ENCODE measurements around the gene PACRG. TPM values are rescaled to one million over a fixed set of nuclear protein-coding genes. Genes with fewer than 3 reads are reported as not detected.

PACRG gene
- polyA plus RNA-seq, 1 of the 3 experiments (the other 2 are of a cell fraction), result 0.56 TPM

GRCh38 chr6:163212123-163212522 lies 484.3 kb downstream of the PACRG start (continued):
- TF ChIP-seq, protein P1, sequence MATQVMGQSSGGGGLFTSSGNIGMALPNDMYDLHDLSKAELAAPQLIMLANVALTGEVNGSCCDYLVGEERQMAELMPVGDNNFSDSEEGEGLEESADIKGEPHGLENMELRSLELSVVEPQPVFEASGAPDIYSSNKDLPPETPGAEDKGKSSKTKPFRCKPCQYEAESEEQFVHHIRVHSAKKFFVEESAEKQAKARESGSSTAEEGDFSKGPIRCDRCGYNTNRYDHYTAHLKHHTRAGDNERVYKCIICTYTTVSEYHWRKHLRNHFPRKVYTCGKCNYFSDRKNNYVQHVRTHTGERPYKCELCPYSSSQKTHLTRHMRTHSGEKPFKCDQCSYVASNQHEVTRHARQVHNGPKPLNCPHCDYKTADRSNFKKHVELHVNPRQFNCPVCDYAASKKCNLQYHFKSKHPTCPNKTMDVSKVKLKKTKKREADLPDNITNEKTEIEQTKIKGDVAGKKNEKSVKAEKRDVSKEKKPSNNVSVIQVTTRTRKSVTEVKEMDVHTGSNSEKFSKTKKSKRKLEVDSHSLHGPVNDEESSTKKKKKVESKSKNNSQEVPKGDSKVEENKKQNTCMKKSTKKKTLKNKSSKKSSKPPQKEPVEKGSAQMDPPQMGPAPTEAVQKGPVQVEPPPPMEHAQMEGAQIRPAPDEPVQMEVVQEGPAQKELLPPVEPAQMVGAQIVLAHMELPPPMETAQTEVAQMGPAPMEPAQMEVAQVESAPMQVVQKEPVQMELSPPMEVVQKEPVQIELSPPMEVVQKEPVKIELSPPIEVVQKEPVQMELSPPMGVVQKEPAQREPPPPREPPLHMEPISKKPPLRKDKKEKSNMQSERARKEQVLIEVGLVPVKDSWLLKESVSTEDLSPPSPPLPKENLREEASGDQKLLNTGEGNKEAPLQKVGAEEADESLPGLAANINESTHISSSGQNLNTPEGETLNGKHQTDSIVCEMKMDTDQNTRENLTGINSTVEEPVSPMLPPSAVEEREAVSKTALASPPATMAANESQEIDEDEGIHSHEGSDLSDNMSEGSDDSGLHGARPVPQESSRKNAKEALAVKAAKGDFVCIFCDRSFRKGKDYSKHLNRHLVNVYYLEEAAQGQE (IDR thresholded peaks at IDR 0.05; ENCODE audit: low read depth, low read length), result no peak
- TF ChIP-seq, protein P2, sequence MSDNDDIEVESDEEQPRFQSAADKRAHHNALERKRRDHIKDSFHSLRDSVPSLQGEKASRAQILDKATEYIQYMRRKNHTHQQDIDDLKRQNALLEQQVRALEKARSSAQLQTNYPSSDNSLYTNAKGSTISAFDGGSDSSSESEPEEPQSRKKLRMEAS (IDR thresholded peaks at IDR 0.05; ENCODE audit: low read depth), result no peak
- no peak for TF ChIP-seq SMC3 (IDR thresholded peaks at IDR 0.05; ENCODE audit: low read depth, low read length)

- H2AFZ ChIP-seq (ENCODE audit: low read depth), result no peak overlapping the region
- no peak overlapping the region for H3K9ac ChIP-seq
- no peak overlapping the region for H3K4me3 ChIP-seq (ENCODE audit: low read depth in 2 of 2, low read length in 1 of 2)
- H3K27ac ChIP-seq (ENCODE audit: low read depth in 2 of 2, low read length in 1 of 2), result no peak overlapping the region
- H3K9me2 ChIP-seq, result no peaks in the 10 kb centered on the region
- no peaks in the 10 kb centered on the region for H3K36me3 ChIP-seq (replicated peaks in 1 of 2; ENCODE audit: control insufficient read depth in 1 of 2, insufficient read depth in 2 of 2, low read length in 1 of 2)
- no peak for DNase-seq
- ChIA-PET POLR2A (no interaction called here), CTCF (no interaction called here)
- no peaks in the 10 kb centered on the region for H3K79me2 ChIP-seq (ENCODE audit: insufficient read depth)
- no peaks in the 10 kb centered on the region for H3K27me3 ChIP-seq (ENCODE audit: insufficient read depth)
- H3K4me2 ChIP-seq, result no peak overlapping the region
- H3F3A ChIP-seq (replicated peaks; ENCODE audit: insufficient read depth), result no peaks in the 10 kb centered on the region
- H3K9me3 ChIP-seq, result no peaks in the 10 kb centered on the region
- TF ChIP-seq FOXM1 (IDR thresholded peaks at IDR 0.05; ENCODE audit: low read depth), result no peak
- TF ChIP-seq RCOR1 (IDR thresholded peaks at IDR 0.05; ENCODE audit: low read length), result no peak
- no peak for TF ChIP-seq SMC3 (IDR thresholded peaks at IDR 0.05; ENCODE audit: low read depth, low read length)
- 10% methylated on average over 1 of the region's 1 CpG for WGBS (ENCODE audit: low lambda C conversion rate)
- no peaks in the 10 kb centered on the region for H3K4me1 ChIP-seq (ENCODE audit: control insufficient read depth in 1 of 2, insufficient read depth in 2 of 2, low read depth in 1 of 2, low read length in 1 of 2)
- H4K20me1 ChIP-seq (ENCODE audit: insufficient read depth), result no peaks in the 10 kb centered on the region
Measured at GRCh38 chr6:163214259-163214658, 486.5 kb downstream of the PACRG start.

DNA sequence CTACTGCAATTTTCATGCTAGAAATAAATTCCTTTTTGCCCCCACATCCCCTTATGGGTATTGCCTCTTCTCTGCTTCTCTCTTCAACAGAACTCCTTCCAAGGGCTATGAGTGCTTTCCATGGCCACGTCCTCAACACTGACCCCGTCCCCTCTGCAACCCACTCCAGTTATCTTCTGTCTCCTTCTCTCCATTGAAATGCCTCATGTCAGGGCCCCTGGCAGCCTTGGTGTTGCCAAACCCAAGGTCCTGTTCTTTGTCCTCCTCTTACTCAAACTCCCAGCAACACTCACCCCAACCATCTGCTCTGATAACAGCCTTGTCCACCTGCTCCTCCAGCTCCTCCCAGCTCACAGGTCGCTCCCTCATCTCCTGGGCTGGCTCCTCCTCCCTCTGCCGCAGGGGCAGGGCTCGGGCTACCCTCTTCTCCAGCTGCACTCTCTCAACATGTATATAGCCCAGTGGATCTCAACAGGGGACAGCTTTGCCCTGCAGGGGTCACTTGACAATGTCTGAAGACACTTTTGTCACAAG lies 490.7 kb downstream of the PACRG start:
- Histone ChIP-seq H3K36me3 (replicated peaks in 1 of 2; ENCODE audit: control insufficient read depth in 1 of 2, insufficient read depth in 2 of 2, low read length in 1 of 2) (no peaks in the 10 kb centered on the region), H3K79me2 (ENCODE audit: insufficient read depth) (no peaks in the 10 kb centered on the region), H3K9me3 (no peaks in the 10 kb centered on the region), H3K9me2 (no peaks in the 10 kb centered on the region), H2AFZ (ENCODE audit: low read depth) (no peak overlapping the region), H3K27me3 (ENCODE audit: insufficient read depth) (no peaks in the 10 kb centered on the region), H3F3A (replicated peaks; ENCODE audit: insufficient read depth) (no peaks in the 10 kb centered on the region), H3K4me3 (ENCODE audit: low read depth in 2 of 2, low read length in 1 of 2) (no peak overlapping the region), H3K9ac (no peak overlapping the region), H3K4me1 (ENCODE audit: control insufficient read depth in 1 of 2, insufficient read depth in 2 of 2, low read depth in 1 of 2, low read length in 1 of 2) (no peaks in the 10 kb centered on the region), H4K20me1 (ENCODE audit: insufficient read depth) (no peaks in the 10 kb centered on the region), H3K4me2 (no peak overlapping the region), H3K27ac (ENCODE audit: low read depth in 2 of 2, low read length in 1 of 2) (no peak overlapping the region)
- DNase-seq, result no peak
- POLR2A ChIA-PET, result no interaction called here
- CTCF ChIA-PET, result interaction anchor here (1.0 kb wide), 1 partner anchor 362 kb away, joined by 3 read pairs; no protein-coding TSS in a partner anchor
- WGBS (ENCODE audit: low lambda C conversion rate), result 41% methylated on average over 5 of the region's 5 CpGs
- TF ChIP-seq RCOR1 (IDR thresholded peaks at IDR 0.05; ENCODE audit: low read length) (no peak), IRF3 (IDR thresholded peaks at IDR 0.05; ENCODE audit: low read depth, low read length) (no peak), POLR2AphosphoS5 (IDR thresholded peaks at IDR 0.05; ENCODE audit: low read depth, low read length) (no peak), SMC3 (IDR thresholded peaks at IDR 0.05; ENCODE audit: low read depth, low read length) (no peak), MXI1 (IDR thresholded peaks at IDR 0.05; ENCODE audit: low read depth, low read length) (no peak), GATA2 (CRISPR knock-in tag; IDR thresholded peaks at IDR 0.05) (no peak), JUND (IDR thresholded peaks at IDR 0.05) (no peak), CHD2 (IDR thresholded peaks at IDR 0.05; ENCODE audit: low read length, partially characterized antibody) (no peak), USF1 (IDR thresholded peaks at IDR 0.05; ENCODE audit: borderline replicate concordance, low read depth) (no peak)
- TF ChIP-seq, protein P1 (IDR thresholded peaks at IDR 0.05; ENCODE audit: low read depth, low read length), result no peak
- TF ChIP-seq, protein P3, sequence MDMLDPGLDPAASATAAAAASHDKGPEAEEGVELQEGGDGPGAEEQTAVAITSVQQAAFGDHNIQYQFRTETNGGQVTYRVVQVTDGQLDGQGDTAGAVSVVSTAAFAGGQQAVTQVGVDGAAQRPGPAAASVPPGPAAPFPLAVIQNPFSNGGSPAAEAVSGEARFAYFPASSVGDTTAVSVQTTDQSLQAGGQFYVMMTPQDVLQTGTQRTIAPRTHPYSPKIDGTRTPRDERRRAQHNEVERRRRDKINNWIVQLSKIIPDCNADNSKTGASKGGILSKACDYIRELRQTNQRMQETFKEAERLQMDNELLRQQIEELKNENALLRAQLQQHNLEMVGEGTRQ (IDR thresholded peaks at IDR 0.05; ENCODE audit: borderline replicate concordance, low read depth, low read length), result no peak
